OCI-LY1 (cell line): ENCODE data around the gene R3HDM1.

Experiments
- H2AFZ ChIP-seq: fragments of 200-600 bp; sonication (generic), shearing (Covaris generic); 2 replicates; pipeline ENCODE4 v1.6.0; 2014; ENCODE audit warnings: antibody characterized with exemption, mild to moderate bottlenecking, low read length
- H3F3A ChIP-seq: fragments of 200-600 bp; sonication (generic), shearing (Covaris generic); 2 replicates; pipeline ENCODE4 v1.6.0; 2014; ENCODE audit warnings: mild to moderate bottlenecking, antibody characterized with exemption, low read length, moderate library complexity; ENCODE audit not compliant: insufficient read depth
- H3K27ac ChIP-seq: fragments of 200-600 bp; sonication (generic); 2 replicates; pipeline ENCODE4 v1.5.1; 2014; ENCODE audit warnings: low read length, mixed run types, mild to moderate bottlenecking, low read depth; ENCODE audit not compliant: poor library complexity, severe bottlenecking
- H3K27me3 ChIP-seq: fragments of 200-600 bp; sonication (generic); 2 replicates; pipeline ENCODE4 v1.6.0; 2014; ENCODE audit warnings: antibody characterized with exemption, mild to moderate bottlenecking, low read length, moderate library complexity; ENCODE audit not compliant: insufficient read depth
- H3K36me3 ChIP-seq: fragments of 200-600 bp; sonication (generic); 2 replicates; pipeline ENCODE4 v1.6.1; 2014; ENCODE audit warnings: mild to moderate bottlenecking, antibody characterized with exemption, low read length, moderate library complexity, mixed read lengths; ENCODE audit not compliant: insufficient read depth
- H3K4me1 ChIP-seq: fragments of 200-600 bp; sonication (generic); 2 replicates; pipeline ENCODE4 v1.5.1; 2014; ENCODE audit warnings: mild to moderate bottlenecking, low read length, moderate library complexity; ENCODE audit not compliant: insufficient read depth, severe bottlenecking
- H3K4me2 ChIP-seq: fragments of 200-600 bp; sonication (generic), shearing (Covaris generic); 2 replicates; pipeline ENCODE4 v1.6.1; 2014; ENCODE audit warnings: low read length
- H3K4me3 ChIP-seq: fragments of 200-600 bp; sonication (generic); 2 replicates; pipeline ENCODE4 v1.5.1; 2014; ENCODE audit warnings: low read length, low read depth, mild to moderate bottlenecking, mixed read lengths; ENCODE audit not compliant: poor library complexity, severe bottlenecking
- H3K79me2 ChIP-seq: fragments of 200-600 bp; shearing (Covaris generic); 2 replicates; pipeline ENCODE4 v1.6.1; 2016; ENCODE audit warnings: mixed run types, low read length, mixed read lengths; ENCODE audit not compliant: insufficient read depth
- H3K9ac ChIP-seq: fragments of 200-600 bp; sonication (generic), shearing (Covaris generic); 2 replicates; pipeline ENCODE4 v1.6.1; 2014; ENCODE audit warnings: mild to moderate bottlenecking, low read length, mixed read lengths
- H3K9me2 ChIP-seq: fragments of 200-600 bp; sonication (generic), shearing (Covaris generic); 2 replicates; pipeline ENCODE4 v1.6.1; 2014; ENCODE audit warnings: low read depth, mild to moderate bottlenecking, low read length, mixed read lengths
- H3K9me3 ChIP-seq: fragments of 200-600 bp; shearing (Covaris generic); 2 replicates; pipeline ENCODE4 v1.6.1; 2014; ENCODE audit warnings: low read length, mixed read lengths
- H4K20me1 ChIP-seq: fragments of 200-600 bp; sonication (generic), shearing (Covaris generic); 2 replicates; pipeline ENCODE4 v1.6.0; 2016; ENCODE audit warnings: mild to moderate bottlenecking, low read length; ENCODE audit not compliant: insufficient read depth
- EZH2 ChIP-seq: fragments of 200-600 bp; sonication (generic), shearing (Covaris generic); IDR thresholded peaks from 2 replicates; pipeline ENCODE4 v1.8.0; 2017; ENCODE audit warnings: borderline replicate concordance, mixed run types, mild to moderate bottlenecking, antibody characterized with exemption, low read length, moderate library complexity, mixed read lengths
- TF ChIP-seq, protein P1 (sequence below): fragments of 200-600 bp; sonication (generic), shearing (Covaris generic); IDR thresholded peaks from 2 replicates; pipeline ENCODE4 v1.5.1; 2017; ENCODE audit warnings: mild to moderate bottlenecking, antibody characterized with exemption, low read length, moderate library complexity, mixed read lengths

Gene R3HDM1

GRCh38 chr2:135745545-135745944 is 214.3 kb downstream of the R3HDM1 start:
- no peak overlapping the region for H3K4me2 ChIP-seq
- no peak overlapping the region for H3K9ac ChIP-seq
- no peaks in the 10 kb centered on the region; the same call in 1 of the 2 replicates for H4K20me1 ChIP-seq
- H3K9me3 ChIP-seq: no peaks in the 10 kb centered on the region
- H3K4me3 ChIP-seq: no peak overlapping the region
- no peak for TF ChIP-seq EZH2
- TF ChIP-seq, protein P1, sequence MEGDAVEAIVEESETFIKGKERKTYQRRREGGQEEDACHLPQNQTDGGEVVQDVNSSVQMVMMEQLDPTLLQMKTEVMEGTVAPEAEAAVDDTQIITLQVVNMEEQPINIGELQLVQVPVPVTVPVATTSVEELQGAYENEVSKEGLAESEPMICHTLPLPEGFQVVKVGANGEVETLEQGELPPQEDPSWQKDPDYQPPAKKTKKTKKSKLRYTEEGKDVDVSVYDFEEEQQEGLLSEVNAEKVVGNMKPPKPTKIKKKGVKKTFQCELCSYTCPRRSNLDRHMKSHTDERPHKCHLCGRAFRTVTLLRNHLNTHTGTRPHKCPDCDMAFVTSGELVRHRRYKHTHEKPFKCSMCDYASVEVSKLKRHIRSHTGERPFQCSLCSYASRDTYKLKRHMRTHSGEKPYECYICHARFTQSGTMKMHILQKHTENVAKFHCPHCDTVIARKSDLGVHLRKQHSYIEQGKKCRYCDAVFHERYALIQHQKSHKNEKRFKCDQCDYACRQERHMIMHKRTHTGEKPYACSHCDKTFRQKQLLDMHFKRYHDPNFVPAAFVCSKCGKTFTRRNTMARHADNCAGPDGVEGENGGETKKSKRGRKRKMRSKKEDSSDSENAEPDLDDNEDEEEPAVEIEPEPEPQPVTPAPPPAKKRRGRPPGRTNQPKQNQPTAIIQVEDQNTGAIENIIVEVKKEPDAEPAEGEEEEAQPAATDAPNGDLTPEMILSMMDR: no peak
- H3K36me3 ChIP-seq: peaks cover 35% of the 10 kb centered on the region
- H3K4me1 ChIP-seq: peaks cover 20% of the 10 kb centered on the region
- no peak overlapping the region for H3K27ac ChIP-seq
- H3K27me3 ChIP-seq: no peaks in the 10 kb centered on the region
- no peaks in the 10 kb centered on the region for H3K9me2 ChIP-seq
- no peak overlapping the region for H2AFZ ChIP-seq
- H3K79me2 ChIP-seq: peaks cover 47% of the 10 kb centered on the region
- 0 out of 2 replicates have a peak, but pooled peaks cover 3% of the 10 kb centered on the region for H3F3A ChIP-seq

DNA sequence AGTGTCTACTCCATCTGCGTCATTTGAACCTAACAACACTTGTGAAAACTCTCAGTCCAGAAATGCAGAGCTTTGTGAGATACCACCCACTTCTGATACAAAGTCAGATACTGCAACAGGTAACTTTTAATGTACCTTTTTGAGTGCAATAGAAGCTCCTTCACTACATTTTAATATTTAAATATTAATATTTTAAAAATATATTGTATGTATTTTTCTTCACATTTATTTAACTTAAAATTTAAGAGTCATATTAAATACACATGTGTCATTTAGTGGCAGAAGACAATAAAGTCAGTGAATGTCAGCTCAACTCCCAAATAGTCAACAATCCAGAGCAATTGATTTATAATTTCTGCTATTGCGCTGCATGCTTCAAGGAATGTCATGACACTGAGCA is 224.3 kb downstream of the R3HDM1 start:
- H4K20me1 ChIP-seq: no peaks in the 10 kb centered on the region
- no peak overlapping the region for H3K4me2 ChIP-seq
- no peak for TF ChIP-seq EZH2
- TF ChIP-seq, protein P1: no peak
- no peak overlapping the region for H3K27ac ChIP-seq
- no peaks in the 10 kb centered on the region for H3K4me1 ChIP-seq
- H3K9me3 ChIP-seq: peaks cover 9% of the 10 kb centered on the region; the same call in 1 of the 2 replicates
- no peaks in the 10 kb centered on the region for H3K79me2 ChIP-seq
- no peak overlapping the region for H3K4me3 ChIP-seq
- no peaks in the 10 kb centered on the region for H3F3A ChIP-seq
- no peak overlapping the region for H2AFZ ChIP-seq
- no peak overlapping the region for H3K9ac ChIP-seq
- no peaks in the 10 kb centered on the region for H3K27me3 ChIP-seq
- peaks cover 89% of the 10 kb centered on the region for H3K36me3 ChIP-seq
- no peaks in the 10 kb centered on the region for H3K9me2 ChIP-seq

GRCh38 chr2:135756692-135757091 is 225.4 kb downstream of the R3HDM1 start:
- no peak overlapping the region for H3K9ac ChIP-seq
- no peak for TF ChIP-seq EZH2
- TF ChIP-seq, protein P1: no peak
- no peaks in the 10 kb centered on the region for H4K20me1 ChIP-seq
- no peak overlapping the region for H3K27ac ChIP-seq
- H2AFZ ChIP-seq: no peak overlapping the region
- peaks cover 93% of the 10 kb centered on the region for H3K36me3 ChIP-seq
- H3K27me3 ChIP-seq: no peaks in the 10 kb centered on the region
- H3K9me3 ChIP-seq: peaks cover 9% of the 10 kb centered on the region; the same call in 1 of the 2 replicates
- no peaks in the 10 kb centered on the region for H3F3A ChIP-seq
- no peaks in the 10 kb centered on the region for H3K4me1 ChIP-seq
- no peaks in the 10 kb centered on the region for H3K9me2 ChIP-seq
- H3K4me2 ChIP-seq: no peak overlapping the region
- no peaks in the 10 kb centered on the region for H3K79me2 ChIP-seq
- no peak overlapping the region for H3K4me3 ChIP-seq
